A549 (cell line): ENCODE data around the gene STPG4. TPM values are rescaled to one million over a fixed set of nuclear protein-coding genes. Genes with fewer than 3 reads are reported as not detected.
A peak's percentile ranks its signal among the peaks of the same experiment; 100 is the strongest.

Source experiments
- ATAC-seq, 2 experiments: fragments of 200-7000 bp in 1 of 2; fragments of >200 bp in 1 of 2; cut with Nextera tagmentation in 1 of 2; cut with Tn5 transposase in 1 of 2; 3 replicates each; pipeline versions ENCODE4 v1.8.0 to v1.9.1; 2018 to 2020; ENCODE audit warnings: mild to moderate bottlenecking in 1 of 2, moderate library complexity in 1 of 2
- CTCF ChIA-PET: fragments of 300-600 bp; sonication (Branson Sonifier 250); formaldehyde crosslinking; extraction: SDS; loops from one replicate; lab custom pipeline; 2021; ENCODE audit warnings: antibody characterized with exemption, inconsistent platforms; lab: Yijun Ruan, JAX
- POLR2A ChIA-PET: fragments of 350-600 bp; formaldehyde crosslinking; extraction: SDS; loops from one replicate; lab custom pipeline; 2021; ENCODE audit warnings: antibody characterized with exemption, inconsistent platforms; lab: Yijun Ruan, JAX
- DNase-seq, 2 experiments: peaks; one replicate each; pipeline versions ENCODE4 v3.0.0 to v3.0.0-alpha.2; 2011 to 2016; ENCODE audit warnings: low read depth in 1 of 2, low spot score in 1 of 2
- FAIRE-seq: peaks from 2 replicates; lab custom pipeline; 2011; peaks lifted over from hg19 to GRCh38; lab: Jason Lieb, UNC
- H3K27ac ChIP-seq, 2 experiments: fragments of >200 bp; sonication (Bioruptor Twin); formaldehyde crosslinking; 3 replicates each; pipeline ENCODE4 v1.5.1; 2016 to 2017
- H3K4me1 ChIP-seq: fragments of >200 bp; sonication (Bioruptor Twin); formaldehyde crosslinking; 3 replicates; pipeline ENCODE4 v1.6.1; 2016
- H3K4me2 ChIP-seq: fragments of >200 bp; sonication (Bioruptor Twin); formaldehyde crosslinking; 3 replicates; pipeline ENCODE4 v1.6.1; 2016
- H3K4me3 ChIP-seq: fragments of >200 bp; sonication (Bioruptor Twin); formaldehyde crosslinking; 3 replicates; pipeline ENCODE4 v1.5.1; 2016
- H3K9me3 ChIP-seq: fragments of >200 bp; sonication (Bioruptor Twin); formaldehyde crosslinking; 3 replicates; pipeline ENCODE4 v1.6.1; 2016
- ATOH8 ChIP-seq: fragments of 250-450 bp; sonication (Bioruptor Pico); IDR thresholded peaks from 2 replicates; pipeline ENCODE4 v1.5.0; 2020; ENCODE audit warnings: low read depth, mild to moderate bottlenecking, moderate library complexity
- BHLHE40 ChIP-seq: IDR thresholded peaks from 2 replicates; pipeline ENCODE4 v1.6.1; 2012; ENCODE audit warnings: low read depth, low read length, inconsistent platforms
- CBX8 ChIP-seq: fragments of 200-600 bp; sonication (generic); IDR thresholded peaks from 2 replicates; pipeline ENCODE4 v1.6.1; 2016
- CEBPB ChIP-seq, 2 experiments: fragments of >200 bp in 1 of 2; sonication (Bioruptor Twin) in 1 of 2; formaldehyde crosslinking in 1 of 2; IDR thresholded peaks; 2 replicates each; pipeline ENCODE4 v1.6.1; 2012 to 2016
- CHD2 ChIP-seq: fragments of 150-350 bp; IDR thresholded peaks from 2 replicates; pipeline ENCODE4 v1.6.1; 2014; ENCODE audit warnings: low read length; ENCODE audit not compliant: partially characterized antibody
- CTCF ChIP-seq: fragments of >200 bp; sonication (Bioruptor Twin); formaldehyde crosslinking; IDR thresholded peaks from 3 replicates; pipeline ENCODE4 v1.5.1; 2016
- ESRRA ChIP-seq: fragments of 150-350 bp; IDR thresholded peaks from 2 replicates; pipeline ENCODE4 v1.6.1; 2014; ENCODE audit warnings: mild to moderate bottlenecking, low read length, borderline replicate concordance
- FOSL2 ChIP-seq, 2 experiments: fragments of 450-650 bp in 1 of 2; fragments of >200 bp in 1 of 2; sonication (Bioruptor Twin) in 1 of 2; formaldehyde crosslinking; IDR thresholded peaks; 2 replicates each; pipeline versions ENCODE4 v1.5.0 to v1.6.1; 2016 to 2020; ENCODE audit warnings: mild to moderate bottlenecking in 1 of 2, moderate library complexity in 1 of 2
- KDM1A ChIP-seq: fragments of 200-600 bp; sonication (generic); IDR thresholded peaks from 2 replicates; pipeline ENCODE4 v1.6.1; 2016; ENCODE audit warnings: low read depth, mild to moderate bottlenecking
- MAX ChIP-seq: IDR thresholded peaks from 2 replicates; pipeline ENCODE4 v1.6.1; 2012
- MYC ChIP-seq: IDR thresholded peaks from 2 replicates; pipeline ENCODE4 v1.6.1; 2012; ENCODE audit warnings: mild to moderate bottlenecking, inconsistent platforms, low read length, improper control_type of control experiment, borderline replicate concordance
- NFE2L2 ChIP-seq: fragments of 150-350 bp; conservative IDR thresholded peaks from 2 replicates; pipeline ENCODE4 v1.6.1; 2014; ENCODE audit warnings: low read length
- NPAS2 ChIP-seq: fragments of 250-450 bp; sonication (Bioruptor Pico); IDR thresholded peaks from 2 replicates; pipeline ENCODE4 v1.8.0; 2022; ENCODE audit warnings: mild to moderate bottlenecking, moderate library complexity, borderline replicate concordance
- PBX3 ChIP-seq: IDR thresholded peaks from 2 replicates; pipeline ENCODE4 v1.6.1; 2012
- PHF8 ChIP-seq: fragments of 200-600 bp; sonication (generic); IDR thresholded peaks from 2 replicates; pipeline ENCODE4 v1.6.1; 2016; ENCODE audit warnings: low read depth, mild to moderate bottlenecking, antibody characterized with exemption, moderate library complexity, borderline replicate concordance
- POLR2AphosphoS2 ChIP-seq: conservative IDR thresholded peaks from 2 replicates; pipeline ENCODE4 v1.6.1; 2012; ENCODE audit warnings: low read length, improper control_type of control experiment, inconsistent platforms
- RAD21 ChIP-seq, 2 experiments: fragments of >200 bp in 1 of 2; sonication (Bioruptor Twin) in 1 of 2; formaldehyde crosslinking in 1 of 2; IDR thresholded peaks in 1 of 2; conservative IDR thresholded peaks in 1 of 2; 2 replicates in 1 of 2; 3 replicates in 1 of 2; pipeline ENCODE4 v1.6.1; 2012 to 2018; ENCODE audit warnings: inconsistent platforms in 1 of 2
- RARB ChIP-seq: fragments of 250-450 bp; sonication (Bioruptor Pico); IDR thresholded peaks from 2 replicates; pipeline ENCODE4 v1.8.0; 2021; ENCODE audit warnings: mild to moderate bottlenecking, moderate library complexity
- REST ChIP-seq: fragments of 200-600 bp; sonication (generic); IDR thresholded peaks from 2 replicates; pipeline ENCODE4 v1.6.1; 2016; ENCODE audit warnings: antibody characterized with exemption, mild to moderate bottlenecking, moderate library complexity
- RNF2 ChIP-seq: fragments of 200-600 bp; sonication (generic); IDR thresholded peaks from 2 replicates; pipeline ENCODE4 v1.6.1; 2016; ENCODE audit warnings: low read depth, mild to moderate bottlenecking, antibody characterized with exemption, moderate library complexity, borderline replicate concordance
- SMC3 ChIP-seq: fragments of >200 bp; sonication (Bioruptor Twin); formaldehyde crosslinking; IDR thresholded peaks from 3 replicates; pipeline ENCODE4 v1.6.1; 2018; ENCODE audit warnings: inconsistent platforms
- WGBS: methylation state at CpG from one replicate; pipeline ENCODE4 v1.1.6; 2017; ENCODE audit errors: missing lambda C conversion rate; 5-methylcytosine and 5-hydroxymethylcytosine counted together
- polyA plus RNA-seq, 4 experiments: library from polyadenylated mRNA; depleted of rRNA in 3 of 4; stranded (reverse); fragments of >200 nt; fragmentation: RNase III in 1 of 4; extraction: RNeasy Plus Mini Kit Qiagen cat#74134 plus additional on column Dnase treatment in 1 of 4; gene quantifications; 2 replicates in 3 of 4; 3 replicates in 1 of 4; pipeline ENCODE4 v1.2.3, GENCODE V29; 2011 to 2017

STPG4 gene
- polyA plus RNA-seq, 2 of the 4 experiments (the other 2 are of a cell fraction), result 0.05 to 0.13 TPM

- CTCF ChIA-PET, result interaction anchor here (0.8 to 1.1 kb wide), 3 partner anchors 9 to 261 kb away, joined by 3 to 5 read pairs (median 3); no protein-coding TSS in a partner anchor
- Histone ChIP-seq H3K27ac (no peak overlapping the region), H3K4me2 (no peak overlapping the region), H3K9me3 (no peaks in the 10 kb centered on the region), H3K4me1 (peaks cover 31% of the 10 kb centered on the region), H3K4me3 (no peak overlapping the region)
- 84% methylated on average over 10 of the region's 10 CpGs for WGBS
- ATAC-seq, result no peak
- DNase-seq, result no peak
- POLR2A ChIA-PET, result no interaction called here
- no peak for TF ChIP-seq KDM1A
- no peak for FAIRE-seq
Observed at GRCh38 chr2:47061944-47062678, 93.0 kb downstream of the STPG4 start.

- no peak for TF ChIP-seq POLR2AphosphoS2
- TF ChIP-seq CHD2, result no peak
- TF ChIP-seq RAD21 (conservative IDR thresholded peaks at IDR 0.05 in 1 of 2, IDR thresholded peaks at IDR 0.05 in 1 of 2), result no peak
- TF ChIP-seq CBX8, result no peak
- no peak for TF ChIP-seq REST
- no peak for TF ChIP-seq MAX
- TF ChIP-seq NFE2L2, result no peak
- TF ChIP-seq NPAS2 (CRISPR knock-in tag), result no peak
- TF ChIP-seq SMC3, result no peak
- no peak for TF ChIP-seq RNF2
- no peak for TF ChIP-seq ESRRA
- no peak for TF ChIP-seq BHLHE40
- no peak for TF ChIP-seq MYC
- no peak for TF ChIP-seq PHF8
- TF ChIP-seq CEBPB (IDR thresholded peaks at IDR 0.05), result no peak
- TF ChIP-seq FOSL2 (IDR thresholded peaks at IDR 0.05), result no peak
- no peak for TF ChIP-seq FOSL2 (CRISPR knock-in tag; IDR thresholded peaks at IDR 0.05)
- TF ChIP-seq CTCF, result no peak
- no peak for TF ChIP-seq PBX3
- no peak for TF ChIP-seq ATOH8 (CRISPR knock-in tag)
- TF ChIP-seq RARB, result no peak
- TF ChIP-seq, all 56 proteins: peak for 0
- H3K4me2 ChIP-seq, result no peak overlapping the region
- WGBS, result 94% methylated on average over 11 of the region's 11 CpGs
- ATAC-seq, result no peak
- no peak overlapping the region for H3K4me3 ChIP-seq
- no peaks in the 10 kb centered on the region for H3K9me3 ChIP-seq
- FAIRE-seq, result no peak
- no peak for DNase-seq
- 0 out of 6 replicates have a peak overlapping the region, but pooled peaks of 1 of the 2 experiments have one; percentile 2 for H3K27ac ChIP-seq
- ChIA-PET POLR2A (no interaction called here), CTCF (interaction anchor here (0.6 to 0.7 kb wide), 2 partner anchors 71 to 262 kb away, joined by 3 read pairs; no protein-coding TSS in a partner anchor)
- peaks cover 28% of the 10 kb centered on the region for H3K4me1 ChIP-seq
Observed at GRCh38 chr2:47060652-47061170, 94.4 kb downstream of the STPG4 start.
